IPS-NIHi7 (cell line): ENCODE data around the gene SCRN1.
"Not testable (repeated sequence)": the region's sequence is repeated elsewhere in the genome, so short reads cannot be mapped to it uniquely, and the experiment has no call there.

Experiments used
- DNase-seq: peaks from one replicate; pipeline ENCODE4 v3.0.0; 2012; ENCODE audit warnings: mixed read lengths; ENCODE audit errors: extremely low spot score

SCRN1 gene

GRCh38 chr7:29968683-29969395 lies 20.8 kb downstream of the SCRN1 start:
- no peak for DNase-seq

DNA sequence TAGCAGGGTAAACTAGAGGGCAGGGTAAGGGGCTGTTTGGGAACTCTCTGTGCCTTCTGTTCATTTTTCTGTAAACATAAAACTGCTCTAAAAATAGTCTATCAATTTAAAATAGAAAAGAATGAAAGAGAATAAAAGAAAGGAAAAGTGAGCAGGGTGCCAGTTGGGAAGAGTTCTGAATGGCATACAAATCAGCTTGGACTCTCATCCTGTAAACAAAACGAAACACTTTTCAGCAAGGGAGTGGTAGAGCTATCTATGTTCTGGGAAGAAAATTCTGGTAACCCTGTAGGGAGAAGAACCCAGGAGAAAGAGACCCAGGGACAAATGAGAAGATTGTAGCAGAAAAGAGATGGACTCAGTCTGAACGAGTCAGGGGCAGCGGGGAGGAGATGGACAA lies 24.6 kb downstream of the SCRN1 start:
- DNase-seq = no peak

- DNase-seq = no peak
These were observed 27.6 kb downstream of the SCRN1 start for GRCh38 chr7:29962035-29962434.

DNA sequence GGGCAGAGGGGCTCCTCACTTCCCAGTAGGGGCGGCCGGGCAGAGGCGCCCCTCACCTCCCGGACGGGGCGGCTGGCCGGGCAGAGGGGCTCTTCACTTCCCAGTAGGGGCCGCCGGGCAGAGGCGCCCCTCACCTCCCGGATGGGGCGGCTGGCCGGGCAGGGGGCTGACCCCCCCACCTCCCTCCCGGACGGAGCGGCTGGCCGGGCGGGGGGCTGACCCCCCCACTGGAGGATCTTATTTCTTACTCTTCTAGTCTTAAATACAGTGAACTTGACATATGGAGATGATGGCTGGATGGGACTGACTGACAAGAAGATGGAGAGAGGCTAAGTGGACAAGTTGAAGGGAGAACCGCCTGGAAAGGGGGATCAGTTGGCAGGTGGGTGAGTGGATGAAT lies 28.0 kb downstream of the SCRN1 start:
- DNase-seq = not testable (repeated sequence)

- no peak for DNase-seq
These were observed 30.8 kb downstream of the SCRN1 start for GRCh38 chr7:29958667-29959358.

- no peak for DNase-seq
These were observed 31.9 kb downstream of the SCRN1 start for GRCh38 chr7:29957521-29958310.

GRCh38 chr7:29956487-29956836 lies 33.1 kb downstream of the SCRN1 start:
- no peak for DNase-seq

DNA sequence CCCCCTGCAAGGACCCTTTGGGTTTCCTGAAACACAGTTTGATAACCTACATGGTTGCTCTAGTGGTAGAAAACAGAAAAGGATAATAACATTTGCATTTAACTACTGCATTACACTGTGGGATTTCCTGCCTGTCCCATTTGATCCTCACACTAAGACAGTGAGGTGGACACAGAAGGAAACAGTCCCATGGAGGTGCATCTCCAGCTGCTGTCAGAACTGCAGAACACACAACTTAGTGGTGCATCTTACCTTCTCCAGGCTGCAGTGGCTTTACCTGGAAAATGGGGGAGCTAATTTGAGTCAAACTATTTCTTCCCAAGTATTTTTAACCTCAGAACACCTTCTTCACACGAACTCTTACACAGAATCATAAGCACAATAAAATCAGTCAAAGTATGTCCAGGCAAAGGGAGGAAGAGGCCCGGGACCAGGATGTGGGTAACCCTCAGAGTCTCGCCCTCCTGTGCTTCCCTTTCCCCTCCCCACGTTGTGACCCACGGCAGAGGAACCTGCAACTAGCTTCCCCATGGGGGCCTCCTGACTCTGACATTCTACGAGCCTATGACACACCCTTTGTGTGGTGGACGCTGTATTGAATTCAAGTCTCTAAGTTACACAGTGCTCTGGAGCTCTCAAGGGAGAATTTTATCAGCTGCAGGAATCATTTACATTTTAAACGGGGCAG lies 33.7 kb downstream of the SCRN1 start:
- no peak for DNase-seq

DNA sequence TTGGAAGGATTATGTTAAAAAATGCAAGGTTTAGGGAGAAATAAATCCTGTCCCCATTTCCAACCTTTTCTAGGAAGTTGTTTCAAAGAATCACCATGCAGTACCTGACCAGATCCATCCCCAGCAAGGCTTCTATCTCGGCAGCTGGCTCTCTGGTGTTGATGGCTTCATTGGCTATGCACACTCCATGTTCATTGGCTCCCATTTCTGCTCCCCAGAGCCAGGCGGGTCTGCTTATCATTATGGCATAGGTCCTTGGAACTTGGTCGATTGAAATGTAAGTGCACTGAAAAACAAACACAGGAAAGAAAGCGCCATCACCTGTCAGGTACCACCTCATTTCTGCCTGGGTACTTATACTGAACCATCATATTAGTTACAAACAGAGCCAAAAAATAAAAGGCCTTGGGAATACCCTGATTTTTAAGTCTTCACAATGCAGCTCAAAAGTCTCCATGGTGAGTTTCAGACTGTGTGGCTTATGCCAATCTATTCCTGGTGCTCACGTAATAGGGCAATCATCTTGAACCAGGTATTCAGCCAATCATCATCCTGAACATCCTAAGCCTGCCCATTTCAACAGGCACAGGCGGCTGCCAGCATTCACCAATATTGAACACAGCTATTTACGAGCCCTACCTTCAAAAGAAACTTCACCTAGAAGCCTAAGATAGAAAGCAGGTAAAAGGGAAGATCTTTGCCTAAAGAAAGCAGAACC lies 34.4 kb downstream of the SCRN1 start:
- no peak for DNase-seq

DNA sequence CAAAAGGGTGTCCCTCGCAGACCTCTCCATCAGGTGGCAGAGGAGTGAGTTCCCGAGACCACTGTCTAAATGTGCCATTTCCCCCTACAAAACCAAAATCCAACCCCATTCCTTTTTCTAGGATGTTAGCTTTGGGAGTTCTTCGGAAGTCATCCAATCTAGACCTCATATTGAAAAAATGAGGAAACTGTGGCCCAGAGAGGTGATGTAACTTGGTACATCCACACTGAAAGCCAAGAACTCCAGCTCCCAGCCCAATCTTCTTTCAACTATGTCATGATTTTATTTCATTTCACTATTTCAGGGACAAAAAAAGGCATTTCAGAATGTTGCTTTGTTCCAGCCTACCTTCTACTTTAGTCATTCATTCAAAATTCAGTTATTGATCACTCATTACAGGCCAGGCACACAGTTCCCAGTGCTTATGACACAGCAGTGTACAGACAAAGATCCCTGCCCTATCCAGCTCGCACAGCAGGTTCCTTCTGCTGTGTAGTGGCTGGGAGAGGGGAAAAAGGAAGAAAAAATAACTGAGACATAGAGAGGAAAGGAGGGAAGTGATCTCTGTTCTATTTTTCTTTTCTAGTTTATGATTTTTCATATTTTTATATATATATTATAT lies 35.8 kb downstream of the SCRN1 start:
- no peak for DNase-seq

DNA sequence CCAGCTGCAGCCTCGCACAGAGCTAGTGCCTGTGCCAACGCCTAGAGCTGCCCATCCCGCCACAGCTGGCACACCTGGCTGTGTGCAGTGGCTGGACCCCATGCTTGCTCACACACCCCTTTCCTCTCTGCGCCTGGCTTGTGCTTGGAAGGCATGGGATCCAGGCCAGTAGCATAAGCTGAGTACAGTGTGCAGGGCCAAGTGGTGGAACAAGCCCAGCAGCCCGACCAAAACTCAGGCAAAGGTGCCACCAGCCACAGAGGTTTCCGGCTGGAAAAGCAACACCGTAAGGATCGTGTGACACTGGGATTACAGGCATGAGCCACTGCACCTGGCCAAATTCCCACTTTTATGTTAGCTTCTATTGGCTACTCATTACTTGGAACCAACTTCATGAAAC lies 38.4 kb downstream of the SCRN1 start:
- DNase-seq = no peak

- DNase-seq = no peak
These were observed 39.1 kb downstream of the SCRN1 start for GRCh38 chr7:29950480-29950879.

DNA sequence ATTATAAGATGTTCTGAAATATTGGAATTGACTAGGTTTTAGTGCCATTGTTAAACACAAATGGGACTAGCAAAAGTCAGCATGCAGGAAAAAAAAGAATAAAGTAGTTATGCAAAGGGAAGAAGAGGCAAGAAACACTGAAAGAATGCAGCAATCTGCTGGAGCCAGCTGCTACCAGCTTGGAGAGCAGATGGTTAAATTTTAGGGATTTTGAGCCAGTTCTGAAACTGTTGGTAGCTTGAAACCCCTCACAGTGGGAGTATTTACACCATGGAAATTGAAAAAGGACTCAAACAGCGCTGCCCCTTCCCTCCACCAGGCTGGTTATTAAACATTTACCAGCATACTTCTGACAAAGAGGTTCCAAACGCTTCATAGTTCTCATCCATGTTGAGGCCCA lies 41.0 kb downstream of the SCRN1 start:
- no peak for DNase-seq

DNA sequence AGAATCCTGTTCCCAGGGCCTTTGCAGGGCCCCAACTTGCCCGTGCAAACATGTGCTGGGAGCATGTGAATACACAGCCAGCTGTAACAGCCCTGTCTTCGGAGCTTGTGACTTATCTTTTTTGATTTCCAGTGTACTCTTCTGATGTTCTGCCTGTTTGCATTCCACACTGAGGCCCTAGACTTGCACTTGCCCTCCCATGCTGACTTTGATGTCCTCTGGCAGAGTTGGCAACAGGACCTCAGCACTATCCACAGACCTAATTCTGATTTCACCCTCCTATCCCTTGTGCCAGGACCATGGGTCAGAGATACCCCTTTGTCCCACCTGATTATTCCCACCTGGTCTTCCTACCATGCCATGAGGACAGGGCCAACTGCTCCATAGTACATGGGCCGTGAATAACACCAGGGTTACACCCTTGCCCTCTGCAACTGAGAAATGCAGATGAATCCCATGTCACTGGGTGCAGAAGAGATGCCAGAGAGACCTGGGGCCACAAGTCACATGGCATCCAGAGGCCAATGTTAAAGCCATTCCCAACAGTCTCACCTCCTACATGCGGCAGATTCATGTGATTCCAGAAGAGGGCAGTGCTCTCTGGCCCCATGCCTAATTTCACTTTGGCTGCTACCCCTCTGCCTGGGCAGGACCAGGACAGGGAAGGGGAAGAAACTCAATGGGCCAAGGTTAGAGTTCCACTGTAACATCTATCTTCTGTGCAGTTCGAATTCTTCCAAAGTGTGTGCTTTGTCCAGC lies 43.0 kb downstream of the SCRN1 start:
- peak; percentile 72 for DNase-seq

GRCh38 chr7:29945259-29945809 lies 44.3 kb downstream of the SCRN1 start:
- no peak for DNase-seq

- DNase-seq = no peak
These were observed 49.4 kb downstream of the SCRN1 start for GRCh38 chr7:29940199-29940598.

DNA sequence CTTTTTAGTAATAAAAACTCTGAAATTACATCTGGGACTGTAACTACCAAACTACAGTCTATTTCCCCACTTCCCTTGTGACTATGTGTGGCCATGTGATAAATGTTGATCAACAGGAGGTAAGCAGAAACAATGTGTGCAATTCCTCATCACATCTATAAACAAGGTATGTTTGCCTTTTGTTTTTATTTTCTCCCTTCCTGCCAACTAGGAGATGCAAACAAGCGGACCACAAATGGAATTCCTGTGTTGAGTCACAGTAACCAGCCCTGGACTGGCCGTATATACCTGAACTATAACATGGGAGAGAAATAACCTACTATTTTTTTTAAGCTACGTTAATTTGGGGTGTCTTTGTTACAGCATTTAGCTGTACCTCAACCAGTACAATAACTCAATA lies 52.5 kb downstream of the SCRN1 start:
- no peak for DNase-seq

DNA sequence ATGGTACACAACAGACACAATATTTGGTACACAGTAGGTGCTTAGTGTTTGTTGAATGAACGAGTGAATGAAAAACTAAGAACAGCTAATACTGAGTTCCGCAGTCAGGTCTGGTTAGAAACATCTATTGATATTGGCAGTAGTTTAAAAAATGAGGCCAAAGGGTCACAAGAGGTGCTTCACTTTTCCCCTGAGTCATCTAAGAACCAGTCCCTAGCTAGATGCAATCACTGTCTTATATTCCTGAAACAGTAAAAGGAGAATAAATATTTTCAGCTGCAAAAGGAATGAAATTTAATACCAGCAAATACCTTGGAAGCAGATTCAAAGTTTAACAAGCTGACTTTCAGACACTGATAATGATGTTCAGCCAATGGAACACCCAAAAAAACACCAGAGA lies 54.5 kb downstream of the SCRN1 start:
- no peak for DNase-seq

- no peak for DNase-seq
These were observed 60.4 kb downstream of the SCRN1 start for GRCh38 chr7:29929018-29929807.
